ENCODE data around the gene NTN5.

GRCh38 chr19:48676887-48677286 is 4.1 kb upstream of the NTN5 start:
- TF ChIP-seq CTCF (conservative IDR thresholded peaks at IDR 0.05; ENCODE audit: low read depth, low read length) (no peak), USF2 (IDR thresholded peaks at IDR 0.05; ENCODE audit: low read depth, low read length) (no peak), POLR2A (IDR thresholded peaks at IDR 0.05; ENCODE audit: low read depth, low read length) (no peak), CHD1 (IDR thresholded peaks at IDR 0.05; ENCODE audit: low read depth, low read length) (no peak), RAD21 (IDR thresholded peaks at IDR 0.05; ENCODE audit: low read length) (no peak), SMC3 (IDR thresholded peaks at IDR 0.05; ENCODE audit: low read depth, low read length) (no peak), CEBPB (IDR thresholded peaks at IDR 0.05; ENCODE audit: low read depth, low read length) (no peak), MXI1 (IDR thresholded peaks at IDR 0.05; ENCODE audit: borderline replicate concordance, low read depth, low read length) (no peak), MAFK (IDR thresholded peaks at IDR 0.05; ENCODE audit: low read depth, low read length) (no peak)

All from IMR-90 (cell line).